ENCODE measurements around the gene PDE6G. TPM values are rescaled to one million over a fixed set of nuclear protein-coding genes. Genes with fewer than 3 reads are reported as not detected.
"Not testable (repeated sequence)": the region's sequence is repeated elsewhere in the genome, so short reads cannot be mapped to it uniquely, and the experiment has no call there.

PDE6G gene
- total RNA-seq, 1 experiment from 2014 or later, result 0.34 TPM

DNA sequence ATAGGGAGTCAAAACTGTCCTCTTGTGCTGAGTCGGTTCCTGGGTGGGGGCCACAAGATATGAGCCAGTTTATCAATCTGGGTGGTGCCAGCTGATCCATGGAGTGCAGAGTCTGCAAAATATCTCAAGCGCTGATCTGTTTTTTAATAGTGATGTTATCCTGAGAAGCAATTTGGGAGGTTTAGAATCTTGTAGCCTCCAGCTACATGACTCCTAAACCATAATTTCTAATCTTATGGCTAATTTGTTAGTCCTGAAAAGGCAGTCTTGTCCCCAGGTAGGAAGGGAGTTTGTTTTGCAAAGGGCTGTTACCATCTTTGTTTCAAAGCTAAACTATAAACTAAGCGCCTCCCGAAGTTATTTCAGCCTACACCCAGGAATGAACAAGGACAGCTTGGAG lies 17.7 kb downstream of the PDE6G start:
- H3K9me3 ChIP-seq (replicated peaks), result no peaks in the 10 kb centered on the region
- no peak overlapping the region for H3K4me3 ChIP-seq
- DNase-seq, result no peak
- H3K27me3 ChIP-seq, result no peaks in the 10 kb centered on the region
- H3K36me3 ChIP-seq, result 0 out of 2 replicates have a peak, but pooled peaks cover 4% of the 10 kb centered on the region
- H3K4me1 ChIP-seq, result no peaks in the 10 kb centered on the region
- no peak overlapping the region for H3K27ac ChIP-seq

DNA sequence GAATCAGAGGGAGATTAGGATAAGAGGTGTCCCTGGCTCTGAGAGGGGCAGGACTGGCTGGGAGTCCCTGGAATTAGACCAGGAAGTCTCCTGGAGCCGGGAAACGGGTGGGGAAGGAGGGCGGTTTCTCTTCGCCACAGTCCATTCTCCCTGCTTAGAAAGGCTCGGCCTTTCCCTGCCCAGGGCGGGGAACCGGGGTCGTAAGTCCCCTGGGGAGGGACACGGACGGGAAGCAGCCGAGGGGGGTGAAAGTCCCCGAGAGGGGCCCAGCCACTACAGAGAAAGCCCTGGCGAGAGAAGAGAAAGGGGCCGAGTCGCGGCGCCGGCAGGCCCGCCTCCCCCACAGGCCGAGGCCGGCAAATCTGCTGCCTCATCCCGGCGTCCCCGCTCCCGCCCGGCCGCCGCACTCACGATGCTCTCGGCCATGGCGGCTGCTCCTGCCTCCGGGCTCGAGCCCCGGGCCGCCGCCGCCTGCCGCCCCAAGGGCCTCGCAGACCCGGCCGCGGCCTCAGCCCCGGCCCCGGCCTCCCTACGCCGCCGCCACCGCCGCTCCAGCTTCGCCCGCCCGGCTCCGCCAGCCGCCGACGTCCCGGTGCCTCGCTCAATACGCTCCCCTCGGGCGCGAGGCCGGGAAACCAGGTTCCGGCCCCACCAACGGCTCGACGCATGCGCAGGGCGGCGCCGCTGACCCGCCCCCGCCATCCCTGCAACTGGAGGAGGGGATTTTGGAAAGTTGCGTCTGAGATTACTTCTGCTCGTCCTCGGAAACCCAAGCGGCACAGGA lies 19.6 kb downstream of the PDE6G start, which contains the start of the genes NPLOC4 and TSPAN10:
Gene NPLOC4 (minus strand): TSS at position 608 of the 784 bp plus-strand sequence. CDS start 182 bp downstream, at position 426.
Gene TSPAN10 (plus strand): TSS at position 692 of the 784 bp plus-strand sequence. CDS start 5,217 bp downstream, outside the sequence.
- H3K4me1 ChIP-seq, result no peaks in the 10 kb centered on the region
- peak within 1 kb of the TSS; percentile 68 for H3K27ac ChIP-seq
- H3K9me3 ChIP-seq (replicated peaks), result no peaks in the 10 kb centered on the region
- peak; percentile 93 to 97 for DNase-seq
- peak within 1 kb of the TSS; percentile 83 for H3K4me3 ChIP-seq
- peaks cover 16% of the 10 kb centered on the region for H3K36me3 ChIP-seq
- no peaks in the 10 kb centered on the region for H3K27me3 ChIP-seq

DNA sequence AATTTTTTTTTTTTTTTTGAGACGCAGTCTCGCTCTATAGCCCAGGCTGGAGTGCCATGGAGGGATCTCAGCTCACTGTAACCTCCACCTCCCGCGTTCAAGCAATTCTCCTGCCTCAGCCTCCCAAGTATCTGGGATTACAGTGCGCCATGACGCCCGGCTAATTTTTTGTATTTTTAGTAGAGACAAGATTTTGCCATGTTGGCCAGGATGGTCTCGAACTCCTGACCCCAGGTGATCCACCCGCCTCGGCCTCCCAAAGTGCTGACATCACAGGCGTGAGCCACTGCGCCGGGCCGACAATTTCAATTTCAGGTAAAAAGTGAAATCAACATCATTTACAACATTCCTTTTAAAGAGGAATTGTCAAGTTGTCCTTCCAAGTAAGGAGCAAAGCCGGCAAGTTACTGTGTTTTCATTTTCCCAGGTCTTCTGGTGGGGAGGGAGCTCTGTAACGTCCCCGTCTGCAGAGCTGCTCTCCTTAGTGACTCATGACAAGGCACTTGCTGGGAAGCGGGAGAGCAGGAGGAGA lies 20.3 kb downstream of the PDE6G start:
- Histone ChIP-seq H3K4me1 (no peaks in the 10 kb centered on the region), H3K36me3 (peaks cover 16% of the 10 kb centered on the region), H3K4me3 (peak overlapping the region; percentile 83), H3K27me3 (no peaks in the 10 kb centered on the region), H3K9me3 (replicated peaks) (no peaks in the 10 kb centered on the region), H3K27ac (peak overlapping the region; percentile 68)
- no peak for DNase-seq

DNA sequence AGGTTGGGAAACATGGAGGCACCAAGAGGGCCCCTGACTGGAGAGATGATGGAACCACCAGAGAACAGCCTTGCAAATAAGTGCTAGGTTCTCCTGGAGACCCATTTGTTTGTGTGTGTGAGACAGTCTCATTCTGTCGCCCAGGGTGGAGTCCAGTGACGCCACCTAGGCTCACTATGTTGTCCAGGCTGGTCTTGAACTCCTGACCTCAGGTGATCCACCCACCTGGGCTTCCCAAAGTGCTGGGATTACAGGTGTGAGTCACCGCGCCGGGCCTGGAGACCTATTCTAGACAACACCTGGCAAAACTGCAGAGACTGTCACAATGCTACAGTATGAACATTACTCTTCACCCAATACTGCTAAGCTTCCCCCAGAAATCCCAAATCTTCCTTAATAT lies 20.9 kb downstream of the PDE6G start:
- DNase-seq, result no peak
- no peaks in the 10 kb centered on the region for H3K9me3 ChIP-seq (replicated peaks)
- H3K4me3 ChIP-seq, result peak overlapping the region; percentile 83; the same call in 1 of the 2 replicates
- no peaks in the 10 kb centered on the region for H3K27me3 ChIP-seq
- no peaks in the 10 kb centered on the region for H3K4me1 ChIP-seq
- no peak overlapping the region for H3K27ac ChIP-seq
- H3K36me3 ChIP-seq, result peaks cover 16% of the 10 kb centered on the region

DNA sequence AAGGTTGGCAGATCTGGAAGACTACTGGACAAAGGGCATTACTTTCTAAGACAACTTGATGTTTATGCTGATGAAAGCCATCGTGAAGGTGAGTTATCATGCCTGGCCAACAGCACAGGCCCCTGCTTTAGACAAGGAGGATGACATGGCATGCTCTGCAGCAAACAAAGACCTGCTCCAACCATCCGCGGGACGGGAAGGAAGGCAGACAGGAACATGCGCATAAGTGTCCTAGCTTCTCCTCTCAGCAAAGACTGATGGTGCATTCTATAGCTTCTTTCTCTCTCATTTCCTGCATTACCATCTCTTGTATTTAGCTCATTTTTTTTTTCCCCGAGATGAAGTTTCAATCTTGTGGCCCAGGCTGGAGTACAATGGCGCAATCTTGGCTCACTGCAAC lies 24.9 kb downstream of the PDE6G start:
- DNase-seq, result no peak
- H3K9me3 ChIP-seq (replicated peaks), result no peaks in the 10 kb centered on the region
- peaks cover 51% of the 10 kb centered on the region for H3K36me3 ChIP-seq
- H3K27me3 ChIP-seq, result no peaks in the 10 kb centered on the region
- no peak overlapping the region for H3K27ac ChIP-seq
- H3K4me1 ChIP-seq, result no peaks in the 10 kb centered on the region
- H3K4me3 ChIP-seq, result no peak overlapping the region

DNA sequence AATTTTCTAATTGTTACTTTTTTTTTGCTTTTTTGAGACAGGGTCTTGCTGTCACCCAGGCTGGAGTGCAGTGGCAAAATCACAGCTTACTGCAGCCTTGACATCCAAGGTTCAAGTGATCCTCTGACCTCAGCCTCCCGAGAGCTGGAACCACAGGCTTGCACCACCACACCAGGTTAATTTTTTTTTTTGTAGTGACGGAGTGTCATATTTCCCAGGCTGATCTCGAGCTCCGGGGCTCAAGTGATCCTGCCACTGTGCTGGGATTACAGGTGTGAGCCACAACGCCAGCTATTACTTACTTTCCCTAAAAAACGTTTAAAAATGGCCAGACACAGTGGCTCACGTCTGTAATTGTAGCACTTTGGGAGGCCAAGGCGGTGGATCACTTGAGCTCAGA lies 26.1 kb downstream of the PDE6G start:
- Histone ChIP-seq H3K9me3 (replicated peaks) (no peaks in the 10 kb centered on the region), H3K4me1 (no peaks in the 10 kb centered on the region), H3K4me3 (no peak overlapping the region), H3K27me3 (no peaks in the 10 kb centered on the region), H3K36me3 (peaks cover 63% of the 10 kb centered on the region), H3K27ac (no peak overlapping the region)
- no peak for DNase-seq

DNA sequence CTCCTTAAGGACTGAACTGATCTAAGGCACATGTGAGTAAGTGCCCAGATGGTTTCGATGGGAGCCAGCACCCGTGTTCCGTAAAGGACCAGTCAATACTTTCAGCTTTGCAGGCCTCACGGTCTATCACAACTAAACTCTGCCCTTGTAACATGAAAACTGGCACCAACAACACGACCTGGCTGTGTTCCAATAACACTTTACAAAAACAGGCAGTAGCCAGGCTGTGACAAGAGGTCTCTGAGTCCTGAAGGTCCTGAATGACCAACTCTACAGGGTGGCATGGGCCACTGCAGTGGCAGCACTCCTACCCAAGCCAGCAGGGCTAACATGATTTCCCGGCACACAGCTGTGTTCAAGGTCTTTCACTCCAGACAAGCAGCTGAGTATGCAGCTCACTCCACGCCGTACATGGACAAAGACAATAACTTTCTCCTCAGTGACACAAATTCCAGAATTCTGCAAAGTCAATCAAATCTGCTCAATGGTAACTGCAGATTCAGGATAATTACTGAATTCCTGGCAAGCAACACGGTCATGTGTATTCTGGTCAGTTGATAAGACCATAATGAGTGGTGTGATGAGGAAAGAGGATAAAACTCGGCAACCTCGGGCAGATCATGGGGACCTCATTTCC lies 34.7 kb downstream of the PDE6G start:
- no peaks in the 10 kb centered on the region for H3K4me1 ChIP-seq
- no peak overlapping the region for H3K27ac ChIP-seq
- H3K36me3 ChIP-seq, result peaks cover 88% of the 10 kb centered on the region
- DNase-seq, result no peak
- no peaks in the 10 kb centered on the region for H3K27me3 ChIP-seq
- H3K9me3 ChIP-seq (replicated peaks), result no peaks in the 10 kb centered on the region
- H3K4me3 ChIP-seq, result no peak overlapping the region

DNA sequence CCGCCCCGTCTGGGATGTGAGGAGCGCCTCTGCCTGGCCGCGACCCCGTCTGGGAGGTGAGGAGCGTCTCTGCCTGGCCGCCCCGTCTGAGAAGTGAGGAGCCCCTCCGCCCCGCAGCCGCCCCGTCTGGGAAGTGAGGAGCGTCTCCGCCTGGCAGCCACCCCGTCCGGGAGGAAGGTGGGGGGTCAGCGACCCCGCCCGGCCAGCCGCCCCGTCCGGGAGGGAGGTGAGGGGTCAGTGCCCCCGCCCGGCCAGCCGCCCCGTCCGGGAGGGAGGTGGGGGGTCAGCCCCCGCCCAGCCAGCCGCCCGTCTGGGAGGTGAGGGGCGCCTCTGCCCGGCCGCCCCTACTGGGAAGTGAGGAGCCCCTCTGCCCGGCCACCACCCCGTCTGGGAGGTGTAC lies 38.0 kb downstream of the PDE6G start:
- not testable (repeated sequence) for H3K27ac ChIP-seq; H3K27me3 ChIP-seq; H3K4me1 ChIP-seq; H3K9me3 ChIP-seq (replicated peaks); DNase-seq; H3K4me3 ChIP-seq
- H3K36me3 ChIP-seq, result peaks cover 83% of the 10 kb centered on the region

DNA sequence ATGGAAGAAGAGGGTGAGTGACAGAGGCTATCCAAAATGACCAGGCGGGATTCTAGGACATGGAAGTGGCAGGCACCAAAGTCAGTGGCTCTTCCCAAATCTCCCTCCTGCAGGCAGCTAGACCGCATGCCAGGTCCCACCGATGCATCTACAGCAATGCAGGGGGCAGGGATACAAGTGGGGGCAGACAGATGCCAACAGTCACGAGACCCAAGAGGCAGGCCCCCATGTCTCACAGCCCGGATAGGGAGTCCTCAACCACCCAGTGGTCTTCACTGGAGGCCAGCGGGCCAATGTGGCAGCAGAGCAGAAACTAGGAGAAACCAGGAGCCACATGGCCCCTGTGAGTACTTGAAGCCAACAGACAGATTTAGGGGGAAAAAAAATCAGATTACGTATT lies 39.5 kb downstream of the PDE6G start:
- Histone ChIP-seq H3K27ac (no peak overlapping the region), H3K36me3 (peaks cover 83% of the 10 kb centered on the region), H3K4me1 (peaks cover 3% of the 10 kb centered on the region; the same call in 1 of the 2 replicates), H3K4me3 (no peak overlapping the region), H3K9me3 (replicated peaks) (no peaks in the 10 kb centered on the region), H3K27me3 (no peaks in the 10 kb centered on the region)
- no peak for DNase-seq

DNA sequence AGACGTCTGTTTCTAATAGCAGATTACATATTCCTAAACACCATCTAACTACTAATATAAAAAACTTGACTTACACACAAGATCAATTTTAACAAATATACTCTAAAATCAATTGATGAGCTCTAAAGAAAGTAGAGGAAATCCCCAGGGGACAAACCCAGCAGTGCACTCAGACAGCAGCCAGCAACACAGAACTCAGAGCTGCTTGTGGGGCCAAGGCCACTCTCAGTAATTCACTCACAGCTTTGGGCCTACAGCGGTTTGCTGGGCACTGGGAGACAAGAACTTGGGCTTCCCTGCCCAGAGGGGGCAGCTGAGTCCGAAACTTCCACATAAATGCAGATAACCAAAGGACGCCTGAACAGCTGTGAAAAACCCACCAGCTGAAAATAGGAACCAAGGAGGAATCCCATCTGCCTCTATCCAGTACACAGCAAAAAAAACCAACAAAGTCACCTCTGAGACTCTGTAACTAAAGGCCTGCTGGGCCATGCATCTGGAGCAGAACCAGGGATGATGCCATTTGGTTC lies 40.9 kb downstream of the PDE6G start:
- Histone ChIP-seq H3K36me3 (peaks cover 77% of the 10 kb centered on the region), H3K27me3 (no peaks in the 10 kb centered on the region), H3K9me3 (replicated peaks) (no peaks in the 10 kb centered on the region), H3K27ac (no peak overlapping the region), H3K4me1 (peaks cover 3% of the 10 kb centered on the region; the same call in 1 of the 2 replicates), H3K4me3 (no peak overlapping the region)
- DNase-seq, result no peak

DNA sequence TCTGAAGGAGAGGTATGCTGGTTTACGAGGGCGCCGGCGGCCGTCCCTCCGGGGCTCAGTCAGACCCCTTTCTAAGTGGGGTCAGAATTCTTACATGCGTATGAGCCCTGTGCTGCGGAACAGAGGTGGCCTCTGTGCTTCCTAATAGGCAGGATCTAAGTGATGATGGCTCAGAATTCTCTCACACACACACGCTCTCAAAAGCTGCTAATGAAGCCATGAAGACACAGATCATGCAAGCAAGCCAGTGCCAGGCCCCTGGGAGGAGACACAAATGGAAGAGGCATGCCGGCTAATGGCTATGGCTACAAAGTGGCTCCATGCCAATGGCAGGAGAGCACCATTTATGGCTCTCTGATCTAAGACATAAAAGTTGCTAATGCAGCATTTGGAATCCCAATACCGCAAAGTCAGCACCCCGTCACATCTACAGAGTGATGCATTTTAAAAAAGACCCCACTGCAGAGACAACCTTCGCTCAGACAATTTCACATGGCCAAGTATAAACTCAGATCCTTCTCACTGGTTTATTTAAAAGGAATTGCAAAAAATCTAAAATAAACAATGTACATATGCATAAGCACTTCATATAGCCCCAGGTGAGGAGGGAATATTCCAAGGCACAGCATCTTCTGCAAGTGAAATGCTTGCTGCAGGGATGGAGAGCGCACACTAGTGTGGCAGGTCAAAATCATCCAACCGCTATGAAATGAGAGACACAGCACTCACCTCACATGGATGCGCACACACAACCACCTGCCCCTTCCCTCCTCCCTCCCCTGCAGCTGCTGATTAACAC lies 44.0 kb downstream of the PDE6G start:
- H3K27me3 ChIP-seq, result no peaks in the 10 kb centered on the region
- no peak overlapping the region for H3K4me3 ChIP-seq
- H3K4me1 ChIP-seq, result peaks cover 3% of the 10 kb centered on the region; the same call in 1 of the 2 replicates
- H3K27ac ChIP-seq, result no peak overlapping the region
- peaks cover 87% of the 10 kb centered on the region for H3K36me3 ChIP-seq
- DNase-seq, result no peak
- H3K9me3 ChIP-seq (replicated peaks), result no peaks in the 10 kb centered on the region

DNA sequence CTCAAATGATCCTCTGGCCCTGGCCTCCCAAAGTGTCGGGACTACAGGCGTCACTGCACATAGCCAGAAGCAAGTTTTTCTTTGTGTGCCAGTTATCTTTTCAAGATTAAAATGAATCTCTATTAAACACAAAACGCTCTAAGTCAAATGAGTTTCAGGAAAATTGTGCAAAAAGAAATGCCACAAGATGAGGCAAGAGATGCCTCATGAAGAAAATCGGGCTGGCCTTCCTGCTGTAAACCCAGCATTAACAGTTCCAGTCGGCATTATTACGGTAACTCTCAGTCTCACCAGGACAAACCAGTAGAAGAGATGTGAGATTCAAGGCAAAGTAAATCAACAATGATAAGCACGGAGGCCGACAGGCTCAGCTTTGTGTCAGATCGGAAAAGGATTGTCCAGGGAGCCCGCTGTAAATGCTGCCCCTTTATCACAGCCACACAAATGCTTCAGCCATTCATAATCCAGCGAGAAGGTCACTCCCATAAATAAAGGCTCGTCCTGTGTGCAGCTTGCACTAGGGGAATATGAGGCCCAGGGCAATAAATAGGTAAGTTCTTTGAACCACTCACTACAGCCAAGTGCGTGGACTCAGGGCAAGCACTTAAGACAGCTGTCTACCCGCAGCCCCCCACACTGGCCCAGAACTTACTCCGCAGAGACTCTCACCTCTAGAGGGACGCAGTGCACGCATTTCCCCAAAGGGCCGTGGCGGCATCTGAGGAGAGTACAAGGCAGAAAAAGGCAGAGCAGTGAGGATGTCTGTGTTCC lies 46.6 kb downstream of the PDE6G start:
- DNase-seq, result no peak
- no peaks in the 10 kb centered on the region for H3K9me3 ChIP-seq (replicated peaks)
- no peaks in the 10 kb centered on the region for H3K27me3 ChIP-seq
- no peak overlapping the region for H3K4me3 ChIP-seq
- H3K4me1 ChIP-seq, result peaks cover 3% of the 10 kb centered on the region; the same call in 1 of the 2 replicates
- H3K27ac ChIP-seq, result no peak overlapping the region
- peaks cover 90% of the 10 kb centered on the region for H3K36me3 ChIP-seq

DNA sequence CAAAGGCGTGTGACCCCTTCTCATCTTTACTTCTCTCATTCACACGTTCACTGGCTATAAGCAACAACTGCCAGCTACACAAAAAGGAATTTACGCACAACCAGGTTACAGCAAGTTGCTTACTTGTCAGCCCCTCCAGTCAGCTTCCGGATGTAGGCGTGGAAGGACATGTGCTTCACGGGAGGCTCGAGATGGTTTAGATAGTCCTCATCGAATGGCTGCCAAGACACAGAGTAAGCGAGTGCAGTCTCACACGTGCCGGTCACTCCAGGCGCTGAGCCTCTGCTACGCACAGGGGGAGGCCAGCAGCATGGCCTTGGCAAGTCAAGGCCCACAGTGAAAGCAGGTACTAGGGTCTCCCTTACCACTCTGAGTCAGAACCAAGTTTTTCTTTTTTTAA lies 47.7 kb downstream of the PDE6G start:
- no peak for DNase-seq
- Histone ChIP-seq H3K9me3 (replicated peaks) (no peaks in the 10 kb centered on the region), H3K27me3 (no peaks in the 10 kb centered on the region), H3K4me1 (no peaks in the 10 kb centered on the region), H3K36me3 (peaks cover 91% of the 10 kb centered on the region), H3K27ac (no peak overlapping the region), H3K4me3 (no peak overlapping the region)

DNA sequence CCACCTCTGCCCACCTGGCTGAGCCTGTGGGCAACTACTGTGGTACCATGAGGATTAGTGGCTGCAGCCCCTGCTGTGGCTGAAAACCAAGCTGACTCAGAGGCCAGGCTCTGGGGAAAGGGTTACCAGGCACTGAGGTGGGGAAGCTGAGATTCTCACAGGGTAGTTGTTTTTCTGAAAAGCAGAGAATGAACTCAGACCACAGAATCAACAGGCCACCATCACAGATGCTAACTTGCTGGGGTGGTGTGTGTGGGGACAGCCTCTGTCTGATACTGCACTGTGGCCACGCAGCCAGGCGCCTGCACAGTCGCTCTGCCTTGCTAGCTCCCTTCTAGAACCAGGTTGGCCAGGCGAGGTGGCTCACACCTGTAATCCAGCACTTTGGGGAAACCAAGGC lies 48.3 kb downstream of the PDE6G start:
- H3K4me1 ChIP-seq, result no peaks in the 10 kb centered on the region
- no peaks in the 10 kb centered on the region for H3K27me3 ChIP-seq
- no peak overlapping the region for H3K27ac ChIP-seq
- no peak for DNase-seq
- no peak overlapping the region for H3K4me3 ChIP-seq
- peaks cover 91% of the 10 kb centered on the region for H3K36me3 ChIP-seq
- no peaks in the 10 kb centered on the region for H3K9me3 ChIP-seq (replicated peaks)

Measured in SJCRH30 (cell line).